ENCODE results near the gene SCARF1.

Gene SCARF1

GRCh38 chr17:1607971-1608320, 37.6 kb downstream of the SCARF1 start:
- in situ Hi-C loops (cut with MboI; ENCODE audit: low pct_unique_long_range_greater_than_20kb, low sequenced_read_pairs): no loop called here
- no peak for DNase-seq

- in situ Hi-C loops (cut with MboI; ENCODE audit: low pct_unique_long_range_greater_than_20kb, low sequenced_read_pairs): no loop called here
Observed at GRCh38 chr17:1606352-1606985, 39.1 kb downstream of the SCARF1 start.

GRCh38 chr17:1605681-1606351, 39.7 kb downstream of the SCARF1 start:
- in situ Hi-C loops (cut with MboI; ENCODE audit: low pct_unique_long_range_greater_than_20kb, low sequenced_read_pairs): no loop called here
- DNase-seq: no peak

More at GRCh38 chr17:1606352-1606985, 39.1 kb downstream of the SCARF1 start:
- no peak for DNase-seq

GRCh38 chr17:1604831-1605528, 40.6 kb downstream of the SCARF1 start:
- in situ Hi-C loops (cut with MboI; ENCODE audit: low pct_unique_long_range_greater_than_20kb, low sequenced_read_pairs): no loop called here
- no peak for DNase-seq

GRCh38 chr17:1601571-1601970, 44.0 kb downstream of the SCARF1 start:
- in situ Hi-C loops (cut with MboI; ENCODE audit: low pct_unique_long_range_greater_than_20kb, low sequenced_read_pairs): no loop called here
- no peak for DNase-seq

GRCh38 chr17:1598399-1599095, 47.0 kb downstream of the SCARF1 start:
- DNase-seq: no peak

GRCh38 chr17:1597861-1598342, 47.6 kb downstream of the SCARF1 start:
- DNase-seq: no peak
- in situ Hi-C loops (cut with MboI; ENCODE audit: low pct_unique_long_range_greater_than_20kb, low sequenced_read_pairs): no loop called here

More at GRCh38 chr17:1598399-1599095, 47.0 kb downstream of the SCARF1 start:
- in situ Hi-C loops (cut with MboI; ENCODE audit: low pct_unique_long_range_greater_than_20kb, low sequenced_read_pairs): no loop called here

- no peak for DNase-seq
- in situ Hi-C loops (cut with MboI; ENCODE audit: low pct_unique_long_range_greater_than_20kb, low sequenced_read_pairs): no loop called here
Observed at GRCh38 chr17:1593630-1593931, 52.0 kb downstream of the SCARF1 start.

- DNase-seq: no peak
- in situ Hi-C loops (cut with MboI; ENCODE audit: low pct_unique_long_range_greater_than_20kb, low sequenced_read_pairs): no loop called here
Observed at GRCh38 chr17:1592751-1593629, 52.5 kb downstream of the SCARF1 start.

GRCh38 chr17:1591474-1592090, 54.0 kb downstream of the SCARF1 start:
- DNase-seq: no peak
- in situ Hi-C loops (cut with MboI; ENCODE audit: low pct_unique_long_range_greater_than_20kb, low sequenced_read_pairs): no loop called here

GRCh38 chr17:1590747-1591473, 54.6 kb downstream of the SCARF1 start:
- in situ Hi-C loops (cut with MboI; ENCODE audit: low pct_unique_long_range_greater_than_20kb, low sequenced_read_pairs): no loop called here
- DNase-seq: no peak

GRCh38 chr17:1590029-1590746, 55.3 kb downstream of the SCARF1 start:
- in situ Hi-C loops (cut with MboI; ENCODE audit: low pct_unique_long_range_greater_than_20kb, low sequenced_read_pairs): no loop called here

GRCh38 chr17:1588821-1589585, 56.5 kb downstream of the SCARF1 start:
- in situ Hi-C loops (cut with MboI; ENCODE audit: low pct_unique_long_range_greater_than_20kb, low sequenced_read_pairs): no loop called here

More at GRCh38 chr17:1590029-1590746, 55.3 kb downstream of the SCARF1 start:
- DNase-seq: no peak

GRCh38 chr17:1584167-1584566, 61.4 kb downstream of the SCARF1 start:
- no peak for DNase-seq
- in situ Hi-C loops (cut with MboI; ENCODE audit: low pct_unique_long_range_greater_than_20kb, low sequenced_read_pairs): no loop called here

More at GRCh38 chr17:1588821-1589585, 56.5 kb downstream of the SCARF1 start:
- no peak for DNase-seq
